Left lung (tissue), 10 donors: ENCODE results near the gene TAS1R2. TPM values are rescaled to one million over a fixed set of nuclear protein-coding genes. Genes with fewer than 3 reads are reported as not detected.

Source experiments
- ATAC-seq: fragments of 200-7000 bp; cut with Tn5 transposase; one replicate; pipeline ENCODE4 v1.9.1; 2020; ENCODE audit warnings: moderate library complexity
- DNase-seq, 4 donors: peaks; one replicate each; pipeline ENCODE4 v3.0.0-alpha.2; 2013 to 2020
- H3K27ac ChIP-seq, 2 donors: fragments of 200-600 bp; sonication (generic) in 1 of 2; one replicate each; pipeline versions ENCODE4 v1.5.0 to v1.8.0; 2020 to 2021
- H3K27me3 ChIP-seq, 2 donors: fragments of 200-600 bp; sonication (generic) in 1 of 2; one replicate each; pipeline versions ENCODE4 v1.5.0 to v1.8.0; 2020 to 2021
- H3K36me3 ChIP-seq, 2 donors: fragments of 200-600 bp; sonication (generic) in 1 of 2; one replicate each; pipeline versions ENCODE4 v1.5.0 to v1.8.0; 2020 to 2021
- H3K4me1 ChIP-seq, 2 donors: fragments of 200-600 bp; one replicate each; pipeline ENCODE4 v1.8.0; 2021
- H3K4me3 ChIP-seq, 2 donors: fragments of 200-600 bp; sonication (generic) in 1 of 2; one replicate each; pipeline versions ENCODE4 v1.5.0 to v1.8.0; 2020 to 2021; ENCODE audit warnings: mild to moderate bottlenecking in 1 of 2
- H3K9me3 ChIP-seq, 2 donors: fragments of 200-600 bp; sonication (generic) in 1 of 2; one replicate each; pipeline versions ENCODE4 v1.5.0 to v1.8.0; 2020 to 2021
- intact Hi-C, 2 donors: fragments of 100-400 bp; cut with DNase I; formaldehyde crosslinking; loops; one replicate each; pipeline versions ENCODE4 v1.11.2 to v1.14.2; 2022
- polyA plus RNA-seq, 6 donors: library from polyadenylated mRNA; unstranded; fragments of 120-200 nt; gene quantifications; one replicate each; pipeline ENCODE4 v1.2.1, GENCODE V29; 2013; ENCODE audit not compliant: insufficient read length in 6 of 6
- total RNA-seq, 2 donors: library from RNA; stranded (reverse); fragmentation: NEBNext Ultra II Directional; extraction: Animal tissue kit (Norgen Biotek cat#: 25700); gene quantifications; one replicate each; pipeline ENCODE4 v1.2.1, GENCODE V29; 2021
- TF ChIP-seq, protein P1 (sequence below), 2 donors: fragments of 200-600 bp; sonication (generic) in 1 of 2; IDR thresholded peaks; one replicate each; pipeline versions ENCODE4 v1.5.0 to v1.8.0; 2021; ENCODE audit warnings: antibody characterized with exemption in 2 of 2
- donor health status: DM: no; HTN: yes; CAD: no.
- donor health status: DM: no; HTN: no; CAD: no.

The TAS1R2 gene
- total and polyA plus RNA-seq, 8 donors, result not detected

DNA sequence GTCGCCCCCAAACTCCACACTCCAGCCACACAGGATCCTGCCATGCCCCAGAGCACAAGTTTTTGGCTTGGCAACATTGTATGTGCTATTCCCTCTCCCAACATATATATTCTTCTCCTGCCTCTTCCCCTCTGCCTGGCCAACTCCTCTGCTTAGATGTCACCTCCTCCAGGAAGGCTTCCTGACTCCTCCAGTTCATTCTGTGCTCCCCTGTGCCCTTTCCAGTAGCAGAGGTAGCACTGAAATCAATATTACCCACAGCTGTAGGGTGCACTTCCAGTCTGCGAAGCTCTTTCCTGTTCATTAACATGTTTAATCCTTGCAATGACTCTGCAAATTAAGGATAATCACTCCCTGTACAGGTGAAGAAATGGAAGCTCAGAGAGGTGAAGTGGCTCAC lies 21.7 kb upstream of the TAS1R2 start:
- no peak for DNase-seq
- H3K27ac ChIP-seq, result no peak overlapping the region
- no peak overlapping the region for H3K4me3 ChIP-seq
- no peaks in the 10 kb centered on the region for H3K9me3 ChIP-seq
- no peaks in the 10 kb centered on the region for H3K27me3 ChIP-seq
- TF ChIP-seq, protein P1, sequence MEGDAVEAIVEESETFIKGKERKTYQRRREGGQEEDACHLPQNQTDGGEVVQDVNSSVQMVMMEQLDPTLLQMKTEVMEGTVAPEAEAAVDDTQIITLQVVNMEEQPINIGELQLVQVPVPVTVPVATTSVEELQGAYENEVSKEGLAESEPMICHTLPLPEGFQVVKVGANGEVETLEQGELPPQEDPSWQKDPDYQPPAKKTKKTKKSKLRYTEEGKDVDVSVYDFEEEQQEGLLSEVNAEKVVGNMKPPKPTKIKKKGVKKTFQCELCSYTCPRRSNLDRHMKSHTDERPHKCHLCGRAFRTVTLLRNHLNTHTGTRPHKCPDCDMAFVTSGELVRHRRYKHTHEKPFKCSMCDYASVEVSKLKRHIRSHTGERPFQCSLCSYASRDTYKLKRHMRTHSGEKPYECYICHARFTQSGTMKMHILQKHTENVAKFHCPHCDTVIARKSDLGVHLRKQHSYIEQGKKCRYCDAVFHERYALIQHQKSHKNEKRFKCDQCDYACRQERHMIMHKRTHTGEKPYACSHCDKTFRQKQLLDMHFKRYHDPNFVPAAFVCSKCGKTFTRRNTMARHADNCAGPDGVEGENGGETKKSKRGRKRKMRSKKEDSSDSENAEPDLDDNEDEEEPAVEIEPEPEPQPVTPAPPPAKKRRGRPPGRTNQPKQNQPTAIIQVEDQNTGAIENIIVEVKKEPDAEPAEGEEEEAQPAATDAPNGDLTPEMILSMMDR (IDR thresholded peaks at IDR 0.05), result no peak
- no peak for ATAC-seq
- no peaks in the 10 kb centered on the region for H3K4me1 ChIP-seq
- intact Hi-C loops, result no loop called here
- H3K36me3 ChIP-seq, result peaks cover 0 to 45% of the 10 kb centered on the region in 2 donors

DNA sequence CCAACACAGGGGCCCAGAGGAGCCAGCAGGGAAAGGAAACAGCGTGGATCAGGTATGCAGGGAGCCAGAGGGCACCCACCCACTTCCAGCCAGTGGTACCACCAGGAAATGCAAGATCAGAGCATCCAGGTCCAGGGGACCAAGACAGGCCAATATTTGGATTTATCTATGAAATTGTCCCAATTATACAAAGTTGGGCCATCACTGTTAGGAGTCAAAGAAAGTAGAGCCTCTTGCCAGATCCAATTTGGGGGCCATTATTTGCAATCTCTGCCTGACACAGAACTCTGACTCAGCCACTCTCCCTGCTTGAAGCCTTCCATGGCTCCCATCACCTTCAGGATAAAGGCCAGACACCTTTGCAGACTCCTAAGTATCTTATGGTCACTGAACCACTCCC lies 21.1 kb upstream of the TAS1R2 start:
- Histone ChIP-seq H3K4me1 (no peaks in the 10 kb centered on the region), H3K27ac (no peak overlapping the region), H3K36me3 (peaks cover 0 to 43% of the 10 kb centered on the region in 2 donors), H3K27me3 (no peaks in the 10 kb centered on the region), H3K9me3 (no peaks in the 10 kb centered on the region), H3K4me3 (no peak overlapping the region)
- ATAC-seq, result no peak
- TF ChIP-seq, protein P1 (IDR thresholded peaks at IDR 0.05), result no peak
- DNase-seq, result no peak
- intact Hi-C loops, result no loop called here

DNA sequence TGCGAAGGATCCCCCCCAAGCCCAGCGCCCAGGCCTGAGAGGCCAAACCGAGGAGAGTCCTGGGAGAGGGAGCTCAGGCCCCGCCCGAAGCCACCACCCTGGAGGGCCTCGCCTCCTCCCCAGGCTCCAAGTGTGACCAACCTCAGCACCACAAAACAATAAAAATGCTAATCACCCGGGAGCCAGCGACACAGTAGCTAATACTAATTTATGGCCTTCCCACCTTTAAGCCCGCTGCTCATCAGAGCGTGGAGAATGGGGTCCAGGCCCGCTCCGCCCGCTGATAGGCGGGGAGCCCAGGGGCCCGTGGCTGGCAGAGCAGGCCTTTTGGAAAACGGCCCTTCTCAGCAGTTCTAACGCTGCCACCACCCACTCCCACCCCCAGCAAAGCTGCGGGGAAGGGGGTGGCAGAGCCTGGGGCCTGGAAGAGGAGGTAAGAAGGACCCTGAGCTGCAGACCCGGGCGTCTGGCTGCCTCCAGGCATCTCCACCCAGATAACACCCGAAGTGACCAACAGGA lies 20.4 kb upstream of the TAS1R2 start:
- TF ChIP-seq, protein P1 (IDR thresholded peaks at IDR 0.05), result no peak
- Histone ChIP-seq H3K27ac (no peak overlapping the region), H3K4me1 (no peaks in the 10 kb centered on the region), H3K36me3 (peaks cover 0 to 39% of the 10 kb centered on the region in 2 donors), H3K9me3 (no peaks in the 10 kb centered on the region), H3K27me3 (no peaks in the 10 kb centered on the region), H3K4me3 (no peak overlapping the region)
- intact Hi-C loops, result no loop called here
- no peak for DNase-seq
- no peak for ATAC-seq

DNA sequence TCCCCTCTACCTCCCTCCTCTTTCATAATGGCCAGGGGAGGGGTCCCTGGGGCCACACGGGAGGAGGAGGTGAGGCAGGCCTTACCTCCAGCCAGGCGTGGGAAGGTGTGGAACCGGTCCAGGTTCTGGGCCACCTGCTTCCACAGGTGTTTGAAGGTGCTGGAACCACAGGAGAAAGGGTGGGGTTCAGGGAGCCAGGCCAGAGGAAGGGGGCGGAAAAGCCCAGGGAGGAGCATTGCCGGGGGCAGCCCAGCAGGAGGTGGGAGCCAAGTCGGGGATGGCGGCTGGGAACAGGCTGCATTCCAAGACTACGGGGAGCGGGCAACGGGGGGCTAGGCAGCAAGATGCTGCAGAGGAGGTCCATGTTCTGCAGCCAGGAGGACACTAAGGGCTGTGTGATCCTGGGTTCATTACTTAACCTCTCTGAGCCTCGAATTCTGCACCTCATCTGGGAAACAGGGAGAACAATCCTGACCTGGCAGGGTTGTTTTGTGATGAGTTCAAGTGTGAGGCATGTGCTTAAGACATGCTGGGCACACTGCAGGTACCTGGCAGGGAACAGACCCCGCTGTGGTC lies 19.8 kb upstream of the TAS1R2 start:
- Histone ChIP-seq H3K36me3 (peaks cover 0 to 41% of the 10 kb centered on the region in 2 donors), H3K4me3 (no peak overlapping the region), H3K9me3 (no peaks in the 10 kb centered on the region), H3K4me1 (no peaks in the 10 kb centered on the region), H3K27ac (no peak overlapping the region), H3K27me3 (no peaks in the 10 kb centered on the region)
- no peak for ATAC-seq
- TF ChIP-seq, protein P1 (IDR thresholded peaks at IDR 0.05), result no peak
- intact Hi-C loops, result no loop called here
- no peak for DNase-seq

DNA sequence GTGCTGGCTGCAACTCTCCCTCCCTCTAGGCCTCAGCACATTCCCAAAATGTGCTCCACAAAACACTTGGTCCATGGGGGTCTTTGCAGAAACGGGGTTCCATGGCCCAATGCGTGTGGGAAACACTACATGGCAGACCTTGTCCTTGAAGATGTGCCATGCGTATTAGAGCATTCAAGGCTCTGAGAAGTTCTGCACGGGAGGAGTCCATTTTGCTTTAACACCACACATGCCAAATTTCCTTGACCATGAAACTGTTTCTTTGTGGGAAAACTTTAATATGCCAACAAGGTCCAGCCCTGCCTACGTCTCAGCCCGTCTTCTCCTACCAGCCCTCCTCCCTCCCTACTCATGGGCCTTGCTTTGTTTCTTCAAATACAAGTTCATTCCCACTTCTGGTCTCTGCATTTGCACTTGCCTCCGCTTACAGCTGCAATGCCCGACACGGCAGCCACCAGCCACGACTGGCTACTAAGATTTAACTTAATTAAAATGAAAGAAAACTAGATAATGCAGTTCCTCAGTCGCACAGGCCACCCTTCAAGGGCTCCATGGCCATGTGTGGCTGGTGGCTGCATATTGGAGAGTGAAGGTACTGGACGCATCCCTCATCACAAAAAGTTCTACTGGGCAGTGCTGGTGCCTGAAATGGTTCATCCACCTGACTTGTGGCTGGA lies 19.2 kb upstream of the TAS1R2 start:
- TF ChIP-seq, protein P1 (IDR thresholded peaks at IDR 0.05), result no peak
- no peak for DNase-seq
- intact Hi-C loops, result no loop called here
- no peak for ATAC-seq
- Histone ChIP-seq H3K9me3 (no peaks in the 10 kb centered on the region), H3K27ac (no peak overlapping the region), H3K27me3 (no peaks in the 10 kb centered on the region), H3K36me3 (peaks cover 0 to 44% of the 10 kb centered on the region in 2 donors), H3K4me3 (no peak overlapping the region), H3K4me1 (no peaks in the 10 kb centered on the region)
